Colonic mucosa (tissue), 4 donors: ENCODE data around the gene NINL. TPM values are rescaled to one million over a fixed set of nuclear protein-coding genes. Genes with fewer than 3 reads are reported as not detected.

Experiments
- DNase-seq: peaks from one replicate; pipeline ENCODE4 v3.0.0-alpha.2; 2020
- H3K27ac ChIP-seq: fragments of 200-600 bp; one replicate; pipeline ENCODE4 v1.8.0; 2021
- H3K27me3 ChIP-seq: fragments of 200-600 bp; one replicate; pipeline ENCODE4 v1.8.0; 2021
- H3K36me3 ChIP-seq: fragments of 200-600 bp; one replicate; pipeline ENCODE4 v1.8.0; 2021
- H3K4me1 ChIP-seq: fragments of 200-600 bp; one replicate; pipeline ENCODE4 v1.8.0; 2021; ENCODE audit warnings: mild to moderate bottlenecking
- H3K4me3 ChIP-seq: fragments of 200-600 bp; one replicate; pipeline ENCODE4 v1.8.0; 2021
- H3K9ac ChIP-seq, 2 donors: one replicate each; pipeline ENCODE4 v1.7.0; 2013; ENCODE audit warnings: control low read depth in 2 of 2, low read depth in 2 of 2, low read length in 2 of 2
- H3K9me3 ChIP-seq: fragments of 200-600 bp; one replicate; pipeline ENCODE4 v1.8.0; 2021
- intact Hi-C: fragments of 100-400 bp; cut with DNase I; formaldehyde crosslinking; loops from one replicate; pipeline ENCODE4 v1.14.1; 2022
- total RNA-seq, 2 donors: library from RNA; stranded (reverse); fragmentation: NEBNext Ultra II Directional in 1 of 2; extraction: Animal tissue kit (Norgen Biotek cat#: 25700) in 1 of 2; gene quantifications; one replicate each; pipeline ENCODE4 v1.2.1, GENCODE V29; 2021
- TF ChIP-seq, protein P1 (sequence below): fragments of 200-600 bp; IDR thresholded peaks from one replicate; pipeline ENCODE4 v1.8.0; 2022; ENCODE audit warnings: antibody characterized with exemption, mild to moderate bottlenecking
- donor health status: healthy.
- donor health status: DM: no; HTN: no; CAD: no.
- donor health status: DM: no; HTN: no; CAD: no.

The NINL gene
- total RNA-seq, 2 donors from 2014 or later, result 3.4 to 5.3 TPM

DNA sequence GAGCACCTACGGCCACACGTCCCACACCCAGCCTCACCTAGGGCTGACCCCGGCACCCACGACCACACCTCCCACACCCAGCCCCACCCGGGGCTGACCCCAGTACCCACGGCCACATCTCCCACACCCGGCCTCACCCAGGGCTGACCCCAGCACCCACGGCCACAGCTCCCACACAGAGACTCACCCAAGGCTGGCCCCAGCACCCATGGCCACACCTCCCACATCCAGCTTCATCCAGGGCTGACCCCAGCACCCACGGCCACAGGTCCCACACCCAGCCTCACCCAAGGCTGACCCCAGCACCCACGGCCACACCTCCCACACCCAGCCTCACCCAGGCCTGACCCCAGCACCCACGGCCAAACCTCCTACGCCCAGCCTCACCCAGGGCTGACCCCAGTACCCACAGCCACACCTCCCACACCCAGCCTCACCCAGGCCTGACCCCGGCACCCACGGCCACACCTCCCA lies 36.7 kb downstream of the NINL start:
- Histone ChIP-seq H3K9ac (no peak overlapping the region), H3K36me3 (no peaks in the 10 kb centered on the region), H3K4me1 (no peaks in the 10 kb centered on the region), H3K27me3 (no peaks in the 10 kb centered on the region), H3K4me3 (no peak overlapping the region), H3K27ac (no peak overlapping the region), H3K9me3 (no peaks in the 10 kb centered on the region)
- TF ChIP-seq, protein P1, sequence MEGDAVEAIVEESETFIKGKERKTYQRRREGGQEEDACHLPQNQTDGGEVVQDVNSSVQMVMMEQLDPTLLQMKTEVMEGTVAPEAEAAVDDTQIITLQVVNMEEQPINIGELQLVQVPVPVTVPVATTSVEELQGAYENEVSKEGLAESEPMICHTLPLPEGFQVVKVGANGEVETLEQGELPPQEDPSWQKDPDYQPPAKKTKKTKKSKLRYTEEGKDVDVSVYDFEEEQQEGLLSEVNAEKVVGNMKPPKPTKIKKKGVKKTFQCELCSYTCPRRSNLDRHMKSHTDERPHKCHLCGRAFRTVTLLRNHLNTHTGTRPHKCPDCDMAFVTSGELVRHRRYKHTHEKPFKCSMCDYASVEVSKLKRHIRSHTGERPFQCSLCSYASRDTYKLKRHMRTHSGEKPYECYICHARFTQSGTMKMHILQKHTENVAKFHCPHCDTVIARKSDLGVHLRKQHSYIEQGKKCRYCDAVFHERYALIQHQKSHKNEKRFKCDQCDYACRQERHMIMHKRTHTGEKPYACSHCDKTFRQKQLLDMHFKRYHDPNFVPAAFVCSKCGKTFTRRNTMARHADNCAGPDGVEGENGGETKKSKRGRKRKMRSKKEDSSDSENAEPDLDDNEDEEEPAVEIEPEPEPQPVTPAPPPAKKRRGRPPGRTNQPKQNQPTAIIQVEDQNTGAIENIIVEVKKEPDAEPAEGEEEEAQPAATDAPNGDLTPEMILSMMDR, result no peak
- intact Hi-C loops, result no loop called here
- DNase-seq, result no peak

DNA sequence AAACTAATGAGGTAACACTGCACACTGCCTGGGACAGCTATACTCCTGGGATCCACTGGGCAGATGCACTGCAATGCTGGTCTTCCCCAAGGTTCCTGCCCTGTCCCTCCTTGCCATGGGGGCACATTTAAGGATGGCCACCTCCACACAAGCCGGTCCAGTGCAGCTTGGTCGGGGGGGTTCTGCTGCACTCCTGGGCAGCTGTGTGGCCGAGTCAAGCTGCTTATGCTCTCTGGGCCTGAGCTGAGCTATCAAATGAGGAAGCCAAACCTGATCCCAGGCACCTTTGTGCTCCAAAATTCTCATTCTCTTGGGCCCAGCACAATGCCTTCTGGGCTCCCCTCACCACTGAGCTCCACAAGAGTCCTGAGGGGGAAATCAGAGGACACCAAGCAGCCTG lies 37.3 kb downstream of the NINL start:
- intact Hi-C loops, result no loop called here
- no peak overlapping the region for H3K27ac ChIP-seq
- no peak for DNase-seq
- no peaks in the 10 kb centered on the region for H3K4me1 ChIP-seq
- H3K9me3 ChIP-seq, result no peaks in the 10 kb centered on the region
- H3K27me3 ChIP-seq, result no peaks in the 10 kb centered on the region
- TF ChIP-seq, protein P1, result no peak
- H3K4me3 ChIP-seq, result no peak overlapping the region
- no peak overlapping the region for H3K9ac ChIP-seq
- H3K36me3 ChIP-seq, result no peaks in the 10 kb centered on the region

DNA sequence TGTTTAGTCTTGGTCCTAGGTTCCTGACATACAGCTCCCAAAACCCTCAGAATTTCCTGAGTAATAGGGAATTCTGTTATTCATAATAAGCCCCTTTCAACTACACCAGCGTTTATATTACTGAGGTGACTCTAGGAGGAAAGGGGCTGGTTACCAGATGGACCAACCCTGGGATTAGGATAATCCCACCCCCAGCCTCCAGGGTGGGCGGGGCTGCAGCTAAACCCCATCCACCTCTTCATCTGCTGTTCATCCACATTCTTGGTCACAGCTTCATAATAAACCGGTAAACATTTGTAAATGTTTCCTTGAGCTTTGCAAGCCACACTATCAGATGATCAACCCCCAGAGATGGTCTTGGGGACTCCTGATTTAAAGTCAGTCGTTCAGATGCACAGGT lies 38.3 kb downstream of the NINL start:
- Histone ChIP-seq H3K9me3 (no peaks in the 10 kb centered on the region), H3K27ac (no peak overlapping the region), H3K4me3 (no peak overlapping the region), H3K36me3 (no peaks in the 10 kb centered on the region), H3K4me1 (no peaks in the 10 kb centered on the region), H3K27me3 (no peaks in the 10 kb centered on the region), H3K9ac (no peak overlapping the region)
- DNase-seq, result no peak
- intact Hi-C loops, result no loop called here
- TF ChIP-seq, protein P1, result no peak

DNA sequence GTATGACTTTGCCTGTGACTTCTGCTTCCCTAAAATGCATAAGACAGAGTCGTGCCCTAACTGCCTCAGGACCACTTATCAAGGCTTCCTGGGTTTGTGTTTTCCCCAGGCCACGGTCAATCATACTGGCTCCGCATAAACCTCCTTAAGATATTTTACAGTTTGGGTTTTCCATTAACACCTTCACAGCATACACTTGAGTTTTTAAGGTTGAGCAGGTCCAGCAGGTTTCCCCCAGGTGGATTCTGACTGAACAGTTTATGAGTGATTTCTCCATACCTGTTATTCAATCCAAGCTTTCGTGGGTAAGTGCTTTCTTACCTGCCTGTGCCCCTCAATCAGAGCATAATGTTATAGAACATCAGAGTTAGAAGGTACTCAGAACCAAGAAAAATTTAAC lies 39.3 kb downstream of the NINL start:
- TF ChIP-seq, protein P1, result no peak
- intact Hi-C loops, result no loop called here
- H3K9me3 ChIP-seq, result no peaks in the 10 kb centered on the region
- H3K36me3 ChIP-seq, result no peaks in the 10 kb centered on the region
- DNase-seq, result no peak
- H3K4me1 ChIP-seq, result no peaks in the 10 kb centered on the region
- no peak overlapping the region for H3K4me3 ChIP-seq
- no peak overlapping the region for H3K27ac ChIP-seq
- H3K9ac ChIP-seq, result no peak overlapping the region
- no peaks in the 10 kb centered on the region for H3K27me3 ChIP-seq

DNA sequence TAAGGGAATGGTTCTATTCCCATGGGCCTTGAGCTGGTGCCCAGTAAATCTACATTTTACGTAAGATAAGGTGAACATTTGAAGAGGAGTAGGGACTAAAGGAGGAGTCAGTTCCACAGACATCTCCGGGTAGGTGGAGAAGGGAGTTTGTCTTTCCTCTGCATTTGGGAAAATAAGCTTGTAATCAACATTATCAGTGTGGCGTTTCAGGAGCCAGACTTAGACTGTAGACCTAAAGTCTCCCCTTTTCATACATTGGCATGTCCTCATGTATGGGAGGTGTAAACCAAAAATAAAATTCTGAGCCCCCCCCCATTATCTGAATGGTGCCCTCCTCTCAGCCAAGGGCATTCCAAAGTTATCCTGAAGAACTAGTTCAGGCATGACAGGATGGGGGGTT lies 40.2 kb downstream of the NINL start:
- no peak for DNase-seq

More for the DNA sequence above, 40.2 kb downstream of the NINL start:
- Histone ChIP-seq H3K27ac (no peak overlapping the region), H3K4me1 (no peaks in the 10 kb centered on the region), H3K4me3 (no peak overlapping the region), H3K27me3 (no peaks in the 10 kb centered on the region), H3K36me3 (no peaks in the 10 kb centered on the region), H3K9me3 (no peaks in the 10 kb centered on the region), H3K9ac (no peak overlapping the region)
- TF ChIP-seq, protein P1, result no peak
- intact Hi-C loops, result no loop called here
